Daoy (cell line): ENCODE results near the gene PCDHGA3. TPM values are rescaled to one million over a fixed set of nuclear protein-coding genes. Genes with fewer than 3 reads are reported as not detected.
"Not testable (repeated sequence)": the region's sequence is repeated elsewhere in the genome, so short reads cannot be mapped to it uniquely, and the experiment has no call there.

Experiments used
- DNase-seq: peaks from one replicate; pipeline ENCODE4 v3.0.0-alpha.2; 2015; ENCODE audit warnings: low read depth
- total RNA-seq: library from RNA; depleted of rRNA; stranded (reverse); fragments of >200 nt; shearing (Covaris generic); gene quantifications from 2 replicates; pipeline ENCODE4 v1.2.3, GENCODE V29; 2014

The PCDHGA3 gene
- total RNA-seq, 1 experiment from 2014 or later = 0.57 TPM

DNA sequence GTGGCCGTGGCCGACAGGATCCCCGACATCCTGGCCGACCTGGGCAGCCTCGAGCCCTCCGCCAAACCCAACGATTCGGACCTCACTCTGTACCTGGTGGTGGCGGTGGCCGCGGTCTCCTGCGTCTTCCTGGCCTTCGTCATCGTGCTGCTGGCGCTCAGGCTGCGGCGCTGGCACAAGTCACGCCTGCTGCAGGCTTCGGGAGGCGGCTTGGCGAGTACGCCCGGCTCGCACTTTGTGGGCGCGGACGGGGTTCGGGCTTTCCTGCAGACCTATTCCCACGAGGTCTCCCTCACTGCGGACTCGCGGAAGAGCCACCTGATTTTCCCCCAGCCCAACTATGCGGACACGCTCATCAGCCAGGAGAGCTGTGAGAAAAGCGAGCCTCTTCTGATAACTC, 2.4 kb downstream of the PCDHGA3 start:
- not testable (repeated sequence) for DNase-seq

DNA sequence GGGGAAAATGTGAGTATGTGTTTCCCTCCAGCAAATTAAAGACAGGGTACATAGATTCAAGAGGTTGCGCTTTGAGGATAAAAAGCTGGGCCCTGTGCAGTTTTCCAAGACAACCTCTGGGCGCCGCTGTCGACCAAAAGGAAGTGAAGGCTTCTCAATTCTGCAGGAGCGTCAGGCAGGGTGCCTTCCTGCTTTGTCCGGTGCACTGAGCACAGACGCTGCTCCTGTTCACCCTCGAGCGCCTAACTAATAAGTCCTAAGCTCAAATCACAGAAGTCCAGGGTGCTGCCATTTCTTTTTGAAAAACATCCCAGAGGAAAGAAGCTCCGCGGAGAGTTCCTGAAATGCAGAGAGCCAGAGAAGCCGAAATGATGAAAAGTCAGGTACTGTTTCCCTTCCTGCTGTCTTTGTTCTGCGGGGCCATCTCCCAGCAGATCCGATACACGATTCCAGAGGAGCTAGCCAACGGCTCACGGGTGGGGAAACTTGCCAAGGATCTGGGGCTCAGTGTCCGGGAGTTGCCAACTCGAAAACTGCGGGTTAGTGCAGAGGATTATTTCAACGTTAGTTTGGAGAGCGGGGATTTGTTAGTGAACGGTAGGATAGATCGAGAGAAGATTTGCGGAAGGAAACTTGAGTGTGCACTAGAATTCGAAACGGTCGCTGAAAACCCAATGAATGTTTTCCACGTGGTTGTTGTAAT, 6.4 kb downstream of the PCDHGA3 start, which contains the start of gene PCDHGB1:
TSS of gene PCDHGB1 (plus strand) at position 183 of the 703 bp plus-strand sequence. CDS start at position 345, 162 bp downstream.
- DNase-seq = peak; percentile 73

DNA sequence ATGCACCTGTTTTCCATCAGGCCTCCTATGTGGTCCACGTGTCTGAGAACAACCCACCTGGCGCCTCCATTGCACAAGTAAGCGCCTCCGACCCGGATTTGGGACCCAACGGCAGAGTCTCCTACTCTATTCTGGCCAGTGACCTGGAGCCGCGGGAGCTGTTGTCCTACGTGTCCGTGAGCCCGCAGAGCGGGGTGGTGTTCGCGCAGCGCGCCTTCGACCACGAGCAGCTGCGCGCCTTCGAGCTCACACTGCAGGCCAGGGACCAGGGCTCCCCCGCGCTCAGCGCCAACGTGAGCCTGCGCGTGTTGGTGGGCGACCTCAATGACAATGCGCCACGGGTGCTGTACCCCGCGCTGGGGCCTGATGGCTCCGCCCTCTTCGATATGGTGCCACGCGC, 8.0 kb downstream of the PCDHGA3 start:
- no peak for DNase-seq

DNA sequence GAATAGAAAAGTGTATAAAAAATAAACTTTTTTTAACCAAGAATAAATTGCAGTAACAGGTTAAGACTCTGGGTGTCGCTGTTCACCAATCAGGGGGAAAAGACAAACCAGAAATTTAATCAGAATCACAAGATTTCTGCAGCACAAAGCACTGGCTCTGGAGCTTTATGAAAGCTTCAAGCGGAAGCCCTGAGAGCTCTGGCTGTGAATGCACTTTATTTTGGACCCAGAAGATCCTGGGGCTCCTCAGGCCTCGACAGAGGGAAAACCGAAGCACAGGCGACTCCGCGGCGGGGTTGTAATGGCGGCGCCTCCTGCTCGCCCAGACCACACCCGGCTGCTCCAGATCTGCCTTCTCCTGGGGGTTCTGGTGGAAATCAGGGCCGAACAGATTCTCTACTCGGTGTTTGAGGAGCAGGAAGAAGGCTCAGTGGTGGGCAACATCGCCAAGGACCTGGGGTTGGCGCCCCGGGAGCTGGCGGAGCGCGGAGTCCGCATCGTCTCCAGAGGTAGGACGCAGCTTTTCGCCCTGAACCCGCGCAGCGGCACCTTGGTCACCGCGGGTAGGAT, 11.4 kb downstream of the PCDHGA3 start, which contains the start of gene PCDHGA4:
TSS of gene PCDHGA4 (plus strand) at position 122 of the 570 bp plus-strand sequence. CDS start at position 209, 87 bp downstream.
- no peak for DNase-seq

DNA sequence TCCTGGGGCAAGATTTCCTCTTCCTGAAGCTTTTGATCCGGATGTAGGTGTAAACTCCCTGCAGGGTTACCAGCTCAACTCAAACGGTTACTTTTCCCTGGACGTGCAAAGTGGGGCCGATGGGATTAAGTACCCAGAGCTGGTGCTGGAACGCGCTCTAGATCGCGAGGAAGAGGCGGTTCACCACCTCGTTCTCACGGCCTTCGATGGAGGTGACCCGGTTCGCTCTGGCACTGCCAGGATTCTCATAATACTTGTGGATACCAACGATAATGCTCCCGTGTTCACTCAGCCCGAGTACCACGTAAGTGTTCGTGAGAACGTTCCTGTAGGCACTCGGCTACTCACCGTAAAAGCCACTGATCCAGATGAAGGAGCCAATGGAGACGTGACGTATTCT, 12.0 kb downstream of the PCDHGA3 start:
- no peak for DNase-seq

DNA sequence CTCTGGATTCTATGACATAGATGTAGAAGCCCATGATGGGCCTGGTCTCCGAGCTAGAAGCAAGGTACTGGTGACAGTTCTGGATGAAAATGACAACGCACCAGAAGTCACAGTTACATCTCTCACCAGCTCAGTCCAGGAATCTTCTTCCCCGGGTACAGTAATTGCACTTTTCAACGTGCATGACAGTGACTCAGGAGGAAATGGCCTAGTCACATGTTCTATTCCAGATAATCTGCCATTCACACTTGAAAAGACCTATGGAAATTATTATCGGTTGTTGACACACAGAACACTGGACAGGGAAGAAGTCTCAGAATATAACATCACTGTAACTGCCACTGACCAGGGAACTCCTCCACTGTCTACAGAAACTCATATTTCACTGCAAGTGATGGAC, 12.5 kb downstream of the PCDHGA3 start:
- no peak for DNase-seq

DNA sequence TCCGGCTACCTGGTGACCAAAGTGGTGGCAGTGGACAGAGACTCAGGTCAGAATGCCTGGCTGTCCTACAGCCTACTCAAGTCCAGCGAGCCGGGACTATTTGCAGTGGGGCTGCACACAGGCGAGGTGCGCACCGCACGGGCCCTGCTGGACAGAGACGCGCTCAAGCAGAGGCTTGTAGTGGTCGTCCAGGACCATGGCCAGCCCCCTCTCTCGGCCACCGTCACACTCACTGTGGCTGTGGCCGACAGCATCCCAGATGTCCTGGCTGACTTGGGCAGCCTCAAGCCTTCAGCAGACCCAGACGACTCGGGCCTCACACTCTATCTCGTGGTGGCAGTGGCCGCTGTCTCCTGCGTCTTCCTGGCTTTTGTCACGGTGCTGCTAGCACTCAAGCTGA, 13.3 kb downstream of the PCDHGA3 start:
- DNase-seq = no peak

DNA sequence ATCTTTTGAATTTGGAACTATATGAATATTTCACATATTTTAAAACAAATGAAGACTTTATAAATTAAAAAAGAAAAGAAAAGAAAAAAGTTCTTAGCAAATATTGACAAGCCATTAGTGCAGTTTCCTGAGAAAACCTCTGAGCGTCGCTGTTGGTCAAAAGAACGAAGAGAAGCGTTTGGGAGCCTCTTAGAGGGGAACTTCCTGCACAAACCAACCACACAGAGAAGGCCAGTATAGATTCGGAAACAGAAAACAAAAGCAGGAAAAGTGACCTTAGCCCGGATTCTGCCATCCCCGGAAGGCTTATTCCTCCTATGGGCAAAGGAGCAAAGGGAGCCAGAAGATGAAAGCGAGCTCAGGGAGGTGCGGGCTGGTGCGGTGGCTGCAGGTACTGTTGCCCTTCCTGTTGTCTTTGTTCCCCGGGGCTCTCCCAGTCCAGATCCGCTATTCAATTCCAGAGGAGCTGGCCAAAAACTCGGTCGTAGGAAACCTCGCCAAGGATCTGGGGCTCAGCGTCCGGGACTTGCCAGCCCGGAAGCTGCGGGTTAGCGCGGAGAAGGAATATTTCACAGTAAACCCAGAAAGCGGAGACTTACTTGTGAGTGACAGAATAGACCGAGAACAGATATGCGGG, 16.3 kb downstream of the PCDHGA3 start, which contains the start of gene PCDHGB2:
TSS of gene PCDHGB2 (plus strand) at position 205 of the 637 bp plus-strand sequence. CDS start at position 347, 142 bp downstream.
- peak; percentile 36 for DNase-seq

DNA sequence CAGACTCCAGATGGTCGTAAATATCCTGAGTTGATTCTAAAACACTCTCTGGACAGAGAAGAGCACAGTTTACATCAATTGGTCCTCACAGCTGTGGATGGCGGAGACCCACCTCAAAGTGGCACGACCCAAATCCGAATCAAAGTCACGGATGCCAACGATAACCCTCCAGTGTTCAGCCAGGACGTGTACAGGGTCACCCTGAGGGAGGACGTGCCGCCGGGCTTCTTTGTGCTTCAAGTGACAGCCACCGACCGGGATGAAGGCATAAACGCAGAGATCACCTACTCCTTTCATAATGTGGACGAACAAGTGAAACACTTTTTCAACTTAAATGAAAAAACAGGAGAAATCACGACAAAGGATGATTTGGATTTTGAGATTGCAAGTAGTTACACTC, 17.1 kb downstream of the PCDHGA3 start:
- DNase-seq = no peak

DNA sequence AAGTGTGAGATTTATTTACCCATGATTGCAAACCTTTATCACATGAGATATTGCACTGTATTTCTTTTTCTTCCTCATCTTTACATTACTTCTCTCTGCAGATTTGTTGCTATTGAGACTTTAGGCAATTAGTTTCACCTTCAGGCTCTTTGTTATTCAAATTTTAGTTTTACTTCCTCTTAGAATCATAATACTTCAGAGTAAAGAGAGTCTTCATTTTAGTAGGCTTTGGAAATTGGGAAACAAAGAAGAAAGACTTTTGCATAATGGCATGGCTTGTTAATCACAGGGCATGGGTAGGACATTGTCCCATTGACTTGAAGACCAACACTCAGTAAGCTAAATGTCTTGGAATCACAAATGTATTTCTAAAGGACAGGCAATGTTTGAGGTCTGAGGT, 19.1 kb downstream of the PCDHGA3 start:
- DNase-seq = no peak

DNA sequence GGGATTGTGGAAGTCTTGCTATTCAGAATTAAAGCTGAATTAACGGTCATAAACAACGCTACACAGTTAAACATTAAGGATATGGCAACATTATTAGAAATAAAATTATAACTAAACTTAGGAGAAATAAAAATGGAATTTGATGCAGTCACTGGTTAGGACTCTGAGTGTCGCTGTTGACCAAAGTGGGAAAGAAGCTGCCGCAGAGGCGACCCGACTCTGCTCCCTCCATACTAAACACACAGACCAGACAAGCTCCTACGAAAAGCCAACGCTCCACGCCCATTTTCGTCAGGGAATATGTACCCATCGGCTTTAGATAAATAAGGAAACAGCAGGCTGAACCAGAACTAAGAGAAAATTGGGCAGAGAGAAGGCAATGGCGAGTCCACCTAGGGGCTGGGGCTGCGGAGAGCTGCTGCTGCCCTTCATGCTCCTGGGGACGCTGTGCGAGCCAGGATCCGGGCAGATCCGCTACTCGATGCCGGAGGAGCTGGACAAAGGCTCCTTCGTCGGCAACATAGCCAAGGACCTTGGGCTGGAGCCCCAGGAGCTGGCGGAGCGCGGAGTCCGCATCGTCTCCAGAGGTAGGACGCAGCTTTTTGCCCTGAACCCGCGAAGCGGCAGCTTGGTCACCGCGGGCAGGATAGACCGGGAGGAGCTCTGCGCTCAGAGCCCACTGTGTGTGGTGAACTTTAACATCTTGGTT, 20.5 kb downstream of the PCDHGA3 start, which contains the start of gene PCDHGA5:
TSS of gene PCDHGA5 (plus strand) at position 211 of the 709 bp plus-strand sequence. CDS start at position 380, 169 bp downstream.
- DNase-seq = no peak

DNA sequence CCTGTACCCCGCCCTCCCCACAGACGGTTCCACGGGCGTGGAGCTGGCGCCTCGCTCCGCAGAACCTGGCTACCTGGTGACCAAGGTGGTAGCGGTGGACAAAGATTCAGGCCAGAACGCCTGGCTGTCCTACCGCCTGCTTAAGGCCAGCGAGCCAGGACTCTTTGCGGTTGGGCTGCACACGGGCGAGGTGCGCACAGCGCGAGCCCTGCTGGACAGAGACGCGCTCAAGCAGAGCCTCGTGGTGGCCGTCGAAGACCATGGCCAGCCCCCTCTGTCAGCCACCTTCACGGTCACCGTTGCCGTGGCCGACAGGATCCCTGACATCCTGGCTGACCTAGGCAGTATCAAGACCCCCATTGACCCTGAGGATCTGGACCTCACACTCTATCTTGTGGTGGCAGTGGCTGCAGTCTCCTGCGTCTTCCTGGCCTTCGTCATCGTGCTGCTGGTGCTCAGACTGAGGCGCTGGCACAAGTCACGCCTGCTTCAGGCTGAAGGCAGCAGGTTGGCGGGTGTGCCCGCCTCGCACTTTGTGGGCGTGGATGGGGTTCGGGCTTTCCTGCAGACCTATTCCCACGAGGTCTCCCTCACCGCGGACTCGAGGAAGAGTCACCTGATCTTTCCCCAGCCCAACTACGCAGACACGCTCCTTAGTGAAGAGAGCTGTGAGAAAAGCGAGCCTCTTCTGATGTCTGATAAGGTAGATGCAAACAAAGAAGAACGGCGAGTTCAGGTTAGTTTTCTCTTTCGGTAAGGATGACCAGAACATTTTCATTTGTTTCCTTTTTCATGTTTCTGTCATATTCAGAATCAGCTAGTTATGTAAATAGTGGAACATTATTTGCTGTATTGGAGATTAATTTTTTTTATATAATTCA, 22.6 kb downstream of the PCDHGA3 start:
- no peak for DNase-seq

DNA sequence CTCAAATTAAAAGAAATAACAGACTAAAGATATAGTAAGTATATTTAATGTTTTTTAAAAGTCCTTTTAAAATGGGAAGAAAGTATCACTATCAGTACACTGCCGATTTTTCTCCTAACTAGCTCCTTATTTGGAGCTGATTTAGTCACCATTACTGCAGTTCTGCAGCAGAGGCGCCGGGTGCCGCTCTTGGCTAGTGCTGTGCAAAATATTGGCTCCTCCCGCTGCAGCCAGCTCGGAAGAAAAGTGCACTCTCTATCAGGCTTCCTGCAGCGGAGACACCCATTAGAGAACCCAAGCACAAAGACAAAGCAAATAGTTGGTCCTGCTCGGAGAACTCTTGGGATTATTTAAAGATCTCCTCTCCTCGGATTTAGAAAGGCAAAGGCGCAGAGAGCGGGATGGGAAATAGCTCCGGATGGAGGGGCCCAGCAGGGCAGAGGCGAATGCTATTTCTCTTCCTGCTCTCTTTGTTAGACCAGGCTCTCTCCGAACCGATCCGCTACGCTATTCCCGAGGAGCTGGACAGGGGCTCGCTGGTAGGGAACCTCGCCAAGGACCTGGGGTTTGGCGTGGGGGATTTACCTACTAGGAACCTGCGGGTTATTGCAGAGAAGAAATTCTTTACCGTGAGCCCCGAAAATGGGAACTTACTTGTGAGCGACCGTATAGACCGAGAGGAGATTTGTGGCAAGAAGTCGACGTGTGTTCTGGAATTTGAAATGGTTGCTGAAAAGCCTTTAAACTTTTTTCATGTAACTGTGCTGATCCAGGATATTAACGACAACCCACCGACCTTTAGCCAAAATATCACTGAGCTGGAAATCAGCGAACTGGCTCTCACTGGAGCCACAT, 26.6 kb downstream of the PCDHGA3 start, which contains the start of gene PCDHGB3:
TSS of gene PCDHGB3 (plus strand) at position 249 of the 855 bp plus-strand sequence. CDS start at position 402, 153 bp downstream.
- DNase-seq = peak; percentile 50

DNA sequence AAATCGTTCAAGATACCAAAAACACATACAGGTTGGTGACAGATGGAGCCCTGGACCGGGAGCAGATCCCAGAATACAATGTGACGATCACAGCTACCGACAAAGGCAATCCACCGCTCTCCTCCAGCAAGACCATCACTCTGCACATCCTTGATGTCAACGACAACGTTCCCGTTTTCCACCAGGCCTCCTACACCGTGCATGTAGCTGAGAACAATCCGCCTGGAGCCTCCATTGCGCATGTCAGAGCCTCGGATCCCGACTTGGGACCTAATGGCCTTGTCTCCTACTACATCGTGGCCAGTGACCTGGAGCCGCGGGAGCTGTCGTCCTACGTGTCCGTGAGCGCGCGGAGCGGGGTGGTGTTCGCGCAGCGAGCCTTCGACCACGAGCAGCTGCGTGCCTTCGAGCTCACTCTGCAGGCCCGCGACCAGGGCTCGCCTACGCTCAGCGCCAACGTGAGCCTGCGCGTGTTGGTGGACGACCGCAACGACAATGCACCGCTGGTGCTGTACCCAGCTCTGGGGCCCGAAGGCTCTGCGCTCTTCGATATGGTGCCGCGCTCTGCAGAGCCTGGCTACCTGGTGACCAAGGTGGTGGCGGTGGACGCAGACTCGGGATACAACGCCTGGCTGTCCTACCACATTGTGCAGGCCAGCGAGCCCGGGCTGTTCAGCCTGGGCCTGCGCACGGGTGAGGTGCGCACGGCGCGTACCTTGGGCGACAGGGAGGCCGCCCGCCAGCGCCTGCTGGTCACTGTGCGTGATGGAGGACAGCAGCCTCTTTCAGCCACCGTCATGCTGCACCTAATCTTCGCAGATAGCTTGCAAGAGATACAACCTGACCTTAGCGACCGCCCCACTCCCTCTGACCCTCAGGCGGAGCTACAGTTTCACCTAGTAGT, 28.2 kb downstream of the PCDHGA3 start:
- no peak for DNase-seq

DNA sequence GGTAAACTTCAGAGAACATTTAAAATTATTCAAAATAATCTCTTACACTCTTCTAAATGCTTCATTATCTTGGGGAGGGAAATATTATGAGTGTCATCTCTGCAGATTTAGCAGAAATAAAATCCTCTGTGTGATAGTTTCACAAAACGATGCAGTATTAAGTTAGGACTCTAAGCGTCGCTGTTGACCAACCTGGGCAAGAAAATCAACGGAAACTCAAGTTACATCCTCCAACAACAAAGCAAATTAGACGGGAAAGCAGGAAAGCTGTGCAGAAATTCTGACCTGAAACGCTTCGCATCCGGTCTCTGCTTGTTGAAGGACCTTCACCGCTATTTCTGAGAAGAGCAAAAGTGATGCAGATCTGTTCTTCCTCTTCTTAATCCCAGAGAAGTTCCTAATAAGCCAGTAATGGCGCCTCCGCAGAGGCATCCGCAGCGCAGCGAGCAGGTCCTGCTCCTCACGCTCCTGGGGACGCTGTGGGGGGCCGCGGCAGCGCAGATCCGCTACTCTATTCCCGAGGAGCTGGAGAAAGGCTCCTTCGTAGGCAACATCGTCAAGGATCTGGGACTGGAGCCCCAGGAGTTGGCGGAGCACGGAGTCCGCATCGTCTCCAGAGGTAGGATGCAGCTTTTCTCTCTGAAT, 30.2 kb downstream of the PCDHGA3 start, which contains the start of gene PCDHGA6:
TSS of gene PCDHGA6 (plus strand) at position 219 of the 645 bp plus-strand sequence. CDS start at position 412, 193 bp downstream.
- no peak for DNase-seq

DNA sequence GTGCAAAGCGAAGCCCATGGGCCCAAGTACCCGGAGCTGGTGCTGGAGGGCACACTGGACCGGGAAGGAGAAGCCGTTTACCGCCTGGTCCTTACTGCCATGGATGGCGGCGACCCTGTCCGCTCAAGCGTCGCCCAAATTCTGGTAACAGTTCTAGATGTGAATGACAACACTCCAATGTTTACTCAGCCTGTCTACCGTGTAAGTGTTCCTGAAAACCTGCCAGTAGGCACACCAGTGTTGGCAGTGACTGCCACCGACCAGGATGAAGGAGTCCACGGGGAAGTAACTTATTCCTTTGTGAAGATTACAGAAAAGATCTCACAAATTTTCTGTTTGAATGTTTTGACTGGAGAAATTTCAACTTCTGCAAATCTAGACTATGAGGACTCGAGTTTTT, 31.0 kb downstream of the PCDHGA3 start:
- no peak for DNase-seq

DNA sequence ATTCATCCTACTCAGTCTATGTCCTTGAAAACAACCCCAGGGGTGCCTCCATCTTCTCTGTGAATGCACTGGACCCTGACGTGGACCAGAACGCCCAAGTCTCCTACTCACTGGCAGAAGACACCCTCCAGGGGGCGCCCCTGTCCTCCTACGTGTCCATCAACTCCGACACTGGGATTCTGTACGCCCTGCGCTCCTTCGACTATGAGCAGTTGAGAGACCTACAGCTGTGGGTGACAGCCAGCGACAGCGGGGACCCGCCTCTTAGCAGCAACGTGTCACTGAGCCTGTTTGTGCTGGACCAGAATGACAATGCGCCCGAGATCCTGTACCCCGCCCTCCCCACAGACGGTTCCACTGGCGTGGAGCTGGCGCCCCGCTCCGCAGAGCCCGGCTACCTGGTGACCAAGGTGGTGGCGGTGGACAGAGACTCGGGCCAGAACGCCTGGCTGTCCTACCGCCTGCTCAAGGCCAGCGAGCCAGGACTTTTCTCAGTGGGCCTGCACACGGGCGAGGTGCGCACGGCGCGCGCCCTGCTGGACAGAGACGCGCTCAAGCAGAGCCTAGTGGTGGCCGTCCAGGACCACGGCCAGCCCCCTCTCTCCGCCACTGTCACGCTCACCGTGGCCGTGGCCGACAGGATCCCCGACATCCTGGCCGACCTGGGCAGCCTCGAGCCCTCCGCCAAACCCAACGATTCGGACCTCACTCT, 32.0 kb downstream of the PCDHGA3 start:
- DNase-seq = not testable (repeated sequence)
